ENCODE measurements around the gene EIF5.

EIF5 gene

DNA sequence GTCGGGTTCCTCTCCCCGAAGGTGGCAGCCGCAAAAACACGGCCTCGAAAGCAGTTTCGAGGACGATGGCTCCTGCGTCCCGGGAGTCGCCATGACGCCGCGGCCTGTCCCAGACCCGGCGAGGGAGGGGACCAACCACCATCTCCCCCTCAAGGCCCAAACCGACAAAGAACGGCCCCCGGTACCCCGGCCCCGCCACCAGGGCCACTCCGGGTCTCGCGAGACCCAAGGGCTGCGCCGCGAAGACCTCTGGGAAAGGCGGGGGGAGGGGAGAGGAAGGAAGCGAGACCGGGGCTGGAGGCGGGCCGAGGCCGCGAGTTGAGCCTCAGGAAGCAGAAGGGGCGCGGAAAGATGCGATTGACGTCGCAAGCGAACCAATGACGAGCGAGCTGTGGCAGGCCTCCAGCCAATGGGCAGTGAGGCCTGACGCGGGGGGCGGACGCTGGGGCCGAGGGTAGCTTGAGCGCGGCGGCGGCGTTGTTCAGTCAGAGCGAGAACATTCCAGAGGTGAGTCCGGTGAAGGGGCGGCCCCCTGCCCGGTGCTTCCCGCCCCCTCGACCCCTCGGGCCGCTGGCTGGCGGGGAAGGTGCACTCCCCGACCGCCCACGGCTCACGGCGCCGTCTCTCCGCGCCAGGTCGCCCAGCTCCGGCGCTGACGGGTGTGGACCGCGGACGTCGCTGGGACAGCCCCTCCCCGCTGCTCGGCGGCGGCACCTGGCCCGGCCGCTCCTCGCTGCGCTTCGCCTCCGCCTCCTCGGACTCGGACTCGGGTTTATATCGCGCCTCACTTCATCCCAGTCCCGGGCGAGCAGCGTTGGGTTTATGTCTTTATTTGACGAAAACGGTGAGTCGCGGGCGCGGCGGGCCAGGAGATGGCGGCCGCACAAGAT lies at the start of gene EIF5:
Gene EIF5 (plus strand): TSS at position 484 of the 890 bp plus-strand sequence. CDS start 1,624 bp downstream, outside the sequence.
- peak; percentile 95 to 98 for DNase-seq

DNA sequence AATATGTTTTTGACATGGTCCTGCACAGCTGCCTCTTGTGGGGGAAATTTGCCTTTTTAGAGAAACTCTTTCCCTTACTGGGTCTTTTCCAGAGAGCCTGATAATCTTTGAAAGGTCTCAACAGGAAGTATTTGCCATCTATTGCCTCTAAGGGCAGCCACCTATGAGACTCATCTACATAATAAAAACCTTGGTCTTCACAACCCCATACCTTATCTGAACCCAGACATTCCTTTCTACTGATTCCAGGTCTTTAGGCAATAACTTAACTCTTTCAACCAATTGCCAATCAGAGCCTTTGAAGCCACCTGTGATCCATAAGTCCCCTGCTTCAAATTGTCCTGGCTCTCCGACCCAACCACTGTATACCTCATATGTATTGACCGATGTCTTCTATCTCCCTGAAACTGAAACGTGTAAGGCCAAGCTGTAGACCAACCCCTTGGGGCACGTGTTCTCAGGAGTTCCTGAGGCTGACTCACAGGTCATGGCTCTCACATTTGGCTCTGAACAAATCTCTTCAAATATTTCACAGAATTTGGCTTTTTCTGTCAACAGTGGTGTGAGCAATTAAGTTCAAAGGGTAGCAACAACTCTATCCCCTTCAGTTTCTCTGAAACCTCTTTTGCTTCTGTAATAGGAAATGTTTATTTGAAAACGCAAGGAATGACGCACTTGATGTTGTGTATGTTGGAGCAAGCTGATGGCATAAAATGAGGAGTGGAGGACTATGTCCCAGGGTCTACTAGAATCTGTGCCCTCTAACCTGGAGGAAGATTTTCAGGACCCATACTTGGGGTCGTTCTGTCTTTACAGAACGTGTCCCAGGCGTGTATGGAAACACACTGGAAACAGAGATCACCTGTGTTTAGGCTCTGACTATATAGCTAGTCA lies 49.2 kb upstream of the EIF5 start:
- DNase-seq: no peak

DNA sequence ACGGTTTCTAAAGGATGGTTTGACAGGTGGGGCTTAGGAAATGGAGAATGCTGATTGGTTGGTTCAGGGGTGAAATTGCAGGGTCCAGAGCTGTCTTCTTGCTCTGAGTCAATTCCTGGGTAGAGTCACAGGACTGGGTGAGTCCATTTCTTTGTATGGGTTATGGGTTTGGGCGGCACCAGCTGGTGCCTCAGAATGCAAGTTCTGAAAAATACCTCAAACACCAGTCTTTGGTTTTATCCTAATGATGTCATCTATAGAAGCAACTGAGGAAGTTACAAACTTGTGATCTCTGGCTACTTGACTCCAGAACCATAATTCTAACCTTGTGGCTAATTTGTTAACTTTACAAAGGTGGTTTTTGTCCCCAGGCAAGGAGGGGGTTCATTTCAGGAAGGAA lies 47.6 kb upstream of the EIF5 start:
- DNase-seq: no peak

DNA sequence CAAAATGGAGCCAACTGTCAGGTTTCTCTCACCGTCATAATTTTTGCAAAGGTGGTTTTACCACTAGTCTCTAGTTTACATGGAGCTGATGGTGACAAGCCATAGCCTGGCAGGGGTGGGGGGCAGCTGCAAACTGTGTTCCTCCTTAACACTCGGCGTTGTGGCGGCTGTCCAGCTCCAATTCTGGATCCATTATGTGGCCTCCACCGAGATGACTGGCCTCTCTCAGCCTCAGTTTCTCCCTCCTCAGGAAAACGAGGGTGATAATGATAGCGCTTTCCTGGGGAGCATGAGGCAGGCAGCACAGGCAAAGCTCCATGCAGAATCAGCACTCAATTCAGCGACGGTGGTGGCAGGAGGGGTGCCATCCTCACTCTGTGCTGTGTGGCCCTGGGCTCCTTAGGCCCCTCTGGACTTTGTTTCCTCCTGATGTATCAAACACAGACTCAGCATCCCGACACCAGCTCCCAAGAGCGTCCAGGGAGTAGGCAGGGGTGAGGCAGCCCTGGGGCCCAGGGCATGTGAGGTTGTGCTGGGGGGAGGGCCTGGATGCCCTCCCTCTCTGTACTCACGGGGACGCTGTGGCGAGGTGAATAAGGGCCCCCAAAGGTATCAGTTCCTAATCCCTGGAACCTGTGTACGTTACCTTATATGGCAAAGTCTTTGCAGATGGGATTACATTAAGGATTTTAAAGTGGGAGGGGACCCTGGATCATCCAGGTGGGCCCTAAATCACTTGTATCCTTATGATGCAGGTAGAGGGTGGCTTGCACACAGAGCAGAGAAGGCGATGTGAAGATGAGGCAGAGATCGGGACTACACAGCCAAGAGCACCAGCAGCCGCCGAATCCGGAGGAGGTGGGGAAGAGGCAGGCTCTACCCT lies 46.8 kb upstream of the EIF5 start:
- no peak for DNase-seq

DNA sequence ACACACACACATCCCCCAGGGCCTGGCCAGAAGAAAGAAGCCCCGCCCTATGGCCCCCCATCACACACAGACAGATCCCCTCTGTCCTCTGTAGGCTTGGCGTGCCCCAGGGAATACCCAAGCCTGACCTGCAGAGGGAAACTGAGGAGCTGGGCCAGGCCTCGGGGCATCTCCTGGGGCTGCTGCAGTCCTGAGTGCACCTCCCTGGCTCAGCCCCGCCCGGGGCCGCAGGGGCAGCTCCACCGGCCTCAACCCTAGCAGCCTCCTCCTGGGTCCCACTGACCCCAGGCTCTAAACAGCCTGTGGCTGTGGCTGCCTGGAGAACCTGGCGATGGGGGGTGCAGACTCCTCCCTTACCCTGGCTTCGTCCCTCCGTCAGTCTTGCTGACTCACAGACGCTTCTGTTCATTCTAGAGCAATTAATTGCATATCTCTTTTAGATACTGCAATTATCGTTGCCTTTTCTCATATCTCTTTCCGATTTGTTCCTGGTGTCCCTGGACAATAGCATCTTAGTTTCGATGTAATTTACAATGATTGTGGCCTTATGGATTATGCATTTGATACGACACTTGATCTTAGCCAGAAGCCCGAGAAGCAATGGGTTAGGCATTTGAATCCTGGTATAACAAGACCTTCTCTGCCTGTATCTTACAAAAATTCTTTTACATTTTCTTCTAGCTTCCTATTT lies 45.8 kb upstream of the EIF5 start:
- no peak for DNase-seq

DNA sequence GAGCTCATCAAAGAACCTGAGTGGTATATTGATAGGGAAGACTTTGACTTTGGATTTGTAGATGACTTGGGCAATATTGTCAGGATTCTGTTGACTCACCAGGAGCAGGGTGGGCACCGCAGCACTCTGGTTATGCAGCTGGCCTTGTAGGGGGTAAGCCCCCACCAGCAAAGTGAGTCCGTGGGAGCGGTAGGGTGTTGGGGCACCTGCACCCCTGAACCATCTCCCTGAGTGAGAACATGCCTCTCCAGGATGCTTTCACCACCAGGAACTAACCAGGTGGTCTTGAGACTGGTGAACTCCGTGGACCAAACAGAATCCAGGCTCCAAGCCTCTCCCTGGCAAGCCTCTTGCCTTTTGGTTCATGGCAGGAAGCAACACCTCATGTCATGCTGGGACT lies 44.0 kb upstream of the EIF5 start:
- no peak for DNase-seq

DNA sequence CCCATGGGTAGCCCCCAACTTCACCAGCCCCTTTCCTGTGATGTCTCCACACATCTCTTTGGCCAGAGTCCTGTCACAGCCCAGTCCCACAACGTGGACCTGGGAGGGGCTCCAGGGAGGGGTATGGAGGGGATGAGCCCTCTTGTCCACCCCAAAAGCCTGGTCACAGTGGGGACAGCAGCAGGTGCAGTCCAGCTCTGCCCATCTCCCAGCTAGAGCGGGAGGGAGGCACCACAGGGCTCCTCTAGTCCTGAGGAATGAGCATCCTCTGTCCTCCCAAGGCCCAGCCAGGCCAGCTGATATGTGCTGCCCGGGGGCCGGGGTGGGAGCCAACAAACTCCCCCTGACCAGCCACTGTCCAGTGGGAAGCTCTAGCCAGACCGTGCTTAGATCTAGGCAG lies 43.5 kb upstream of the EIF5 start:
- no peak for DNase-seq

DNA sequence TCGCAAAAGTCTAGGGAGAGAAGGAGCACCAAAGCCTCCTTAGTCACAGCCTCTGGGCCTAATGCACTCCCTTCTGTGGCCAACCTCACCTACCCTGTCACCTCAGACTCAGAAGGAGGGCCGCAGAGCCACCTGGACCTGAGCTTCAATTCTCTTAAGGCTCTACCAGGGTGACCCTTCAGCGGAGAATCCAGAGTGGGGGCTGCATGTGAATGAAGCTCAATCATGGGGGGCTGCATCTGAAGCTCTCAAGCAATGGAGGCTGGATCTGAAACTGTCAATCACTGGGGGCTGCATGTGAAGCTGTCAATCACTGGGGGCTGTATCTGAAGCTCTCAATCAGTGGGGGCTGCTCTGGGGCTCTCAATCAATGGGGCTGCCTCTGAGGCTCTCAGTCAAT lies 43.1 kb upstream of the EIF5 start:
- DNase-seq: no peak

DNA sequence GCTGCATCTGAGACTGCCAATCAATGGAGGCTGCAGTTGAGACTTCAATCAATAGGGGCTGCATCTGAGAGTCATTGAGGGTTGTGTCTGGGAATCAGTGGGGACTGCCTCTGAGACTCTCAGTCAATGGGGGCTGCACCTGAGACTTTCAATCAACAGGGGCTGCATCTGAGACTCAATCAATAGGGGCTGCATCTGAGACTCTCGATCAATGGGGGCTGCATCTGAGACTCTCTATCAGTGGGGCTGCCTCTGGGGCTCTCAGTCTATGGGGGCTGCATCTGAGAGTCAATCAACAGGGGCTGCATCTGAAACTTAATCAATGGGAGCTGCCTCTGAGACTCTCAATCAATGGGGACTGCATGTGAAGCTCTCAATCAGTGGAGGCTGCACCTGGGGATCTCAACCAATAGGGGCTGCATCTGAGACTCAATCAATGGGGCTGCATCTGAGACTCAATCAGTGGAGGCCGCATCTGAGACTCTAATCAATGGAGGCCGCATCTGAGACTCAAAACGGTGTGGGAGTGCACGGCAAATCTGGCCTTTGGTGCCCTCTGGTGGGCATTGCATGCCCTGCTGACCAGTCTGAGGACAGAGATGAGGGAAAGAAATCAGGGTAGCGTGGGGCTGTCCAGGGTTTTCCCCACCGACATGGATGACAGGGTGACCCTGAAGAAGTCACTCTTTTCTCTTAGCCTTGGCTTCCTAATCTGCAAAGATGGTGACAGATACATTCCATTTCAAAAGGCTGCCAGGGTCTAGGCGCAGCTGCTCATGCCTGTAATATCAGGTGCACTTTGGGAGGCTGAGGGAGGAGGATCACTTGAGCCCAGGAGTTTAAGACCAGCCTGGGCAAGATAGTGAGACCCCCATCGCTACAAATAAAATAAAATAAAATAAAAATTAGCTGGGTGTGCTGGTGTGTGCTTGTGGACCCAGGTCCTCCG lies 41.3 kb upstream of the EIF5 start:
- DNase-seq: peak in 1 of 2 experiments; percentile 45

DNA sequence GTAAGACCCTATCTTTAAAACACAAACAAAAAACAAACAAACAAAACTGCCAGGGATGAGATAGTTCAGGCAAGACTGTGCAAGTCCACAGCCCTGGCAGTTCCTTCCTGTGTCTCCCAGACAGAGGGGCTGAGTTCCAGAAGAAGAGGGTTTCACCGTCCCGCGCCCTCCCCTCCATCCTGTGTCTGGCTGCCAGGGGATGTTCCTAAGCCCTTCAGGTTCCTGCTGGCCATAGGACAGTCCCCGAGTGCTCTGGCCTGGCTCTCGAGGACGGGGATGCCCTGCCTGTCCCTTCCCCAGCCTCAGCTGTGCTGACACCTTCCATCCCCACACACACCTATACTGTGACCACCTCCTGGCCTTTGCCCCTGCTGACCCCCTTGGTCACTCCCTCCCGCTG lies 40.6 kb upstream of the EIF5 start:
- DNase-seq: no peak

DNA sequence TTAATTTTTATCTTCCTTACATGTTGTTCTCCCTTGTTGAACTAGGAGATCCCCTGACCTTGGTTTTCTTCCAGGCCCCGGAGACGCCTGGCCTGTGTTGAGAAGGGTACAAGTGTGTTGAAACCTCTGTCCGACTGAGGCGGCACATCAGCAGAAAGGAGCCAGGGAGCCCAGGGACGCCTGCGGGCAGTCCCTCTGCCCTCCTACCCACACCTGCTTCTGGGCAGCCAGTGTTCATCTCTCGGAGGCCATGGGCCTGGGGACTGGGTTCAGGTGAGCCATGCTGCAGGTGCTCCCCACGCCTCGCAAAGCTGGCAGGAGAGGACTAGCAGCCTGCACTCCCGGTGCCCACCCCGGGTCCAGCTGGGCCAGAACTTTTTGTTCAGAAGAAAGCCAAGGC lies 39.9 kb upstream of the EIF5 start:
- DNase-seq: no peak

DNA sequence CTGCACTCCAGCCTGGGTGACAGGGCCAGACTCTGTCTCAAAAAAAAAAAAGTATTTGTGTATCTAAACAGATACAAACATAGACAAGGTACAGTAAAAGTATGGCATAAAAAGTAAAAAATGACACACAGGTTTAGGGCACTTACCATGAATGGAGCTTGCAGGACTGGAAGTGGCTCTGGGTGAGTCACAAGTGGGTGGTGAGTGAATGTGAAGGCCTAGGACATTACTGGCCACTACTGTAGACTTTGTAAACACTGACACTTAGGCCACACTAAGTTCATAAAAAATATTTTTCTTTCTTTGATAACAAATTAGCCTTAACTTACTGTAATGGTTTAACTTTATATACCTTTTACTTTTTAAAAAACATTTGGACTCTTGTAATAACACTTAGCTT lies 38.0 kb upstream of the EIF5 start:
- peak in 1 of 2 experiments; percentile 11 for DNase-seq

DNA sequence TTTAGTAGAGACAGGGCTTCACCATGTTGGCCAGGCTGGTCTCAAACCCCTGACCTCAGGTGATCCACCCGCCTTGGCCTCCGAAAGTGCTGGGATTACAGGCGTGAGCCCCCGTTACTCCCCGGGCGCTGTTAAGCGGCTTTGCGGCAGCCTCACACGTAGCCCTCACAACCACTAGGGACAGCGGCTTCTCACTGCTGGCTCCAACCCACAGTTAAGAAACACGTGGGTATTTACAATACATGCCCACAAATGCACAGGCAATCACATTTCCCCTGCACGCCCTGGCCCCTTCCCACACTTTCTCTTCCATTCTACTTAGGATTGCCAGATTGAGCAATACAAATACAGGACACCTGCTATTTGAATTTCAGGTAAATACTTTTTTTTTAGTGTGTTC lies 37.0 kb upstream of the EIF5 start:
- no peak for DNase-seq

DNA sequence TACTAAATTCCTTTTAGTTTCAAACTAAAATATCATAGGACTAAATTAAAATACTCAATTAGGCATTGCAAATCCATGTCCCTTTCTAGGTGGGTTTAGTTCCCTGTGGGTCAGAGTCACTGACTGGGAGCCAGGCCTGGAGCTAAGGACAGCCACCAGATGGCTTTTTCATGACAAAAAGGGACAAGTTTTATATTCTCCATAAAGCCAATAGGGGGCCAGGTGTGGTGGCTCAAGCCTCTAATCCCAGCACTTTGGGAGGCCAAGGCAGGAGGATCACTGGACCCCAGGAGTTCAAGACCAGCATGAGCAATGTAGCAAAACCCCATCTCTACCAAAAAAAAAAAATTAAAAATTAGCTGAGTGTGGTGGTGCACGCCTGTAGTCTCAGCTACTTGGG lies 35.4 kb upstream of the EIF5 start:
- no peak for DNase-seq

DNA sequence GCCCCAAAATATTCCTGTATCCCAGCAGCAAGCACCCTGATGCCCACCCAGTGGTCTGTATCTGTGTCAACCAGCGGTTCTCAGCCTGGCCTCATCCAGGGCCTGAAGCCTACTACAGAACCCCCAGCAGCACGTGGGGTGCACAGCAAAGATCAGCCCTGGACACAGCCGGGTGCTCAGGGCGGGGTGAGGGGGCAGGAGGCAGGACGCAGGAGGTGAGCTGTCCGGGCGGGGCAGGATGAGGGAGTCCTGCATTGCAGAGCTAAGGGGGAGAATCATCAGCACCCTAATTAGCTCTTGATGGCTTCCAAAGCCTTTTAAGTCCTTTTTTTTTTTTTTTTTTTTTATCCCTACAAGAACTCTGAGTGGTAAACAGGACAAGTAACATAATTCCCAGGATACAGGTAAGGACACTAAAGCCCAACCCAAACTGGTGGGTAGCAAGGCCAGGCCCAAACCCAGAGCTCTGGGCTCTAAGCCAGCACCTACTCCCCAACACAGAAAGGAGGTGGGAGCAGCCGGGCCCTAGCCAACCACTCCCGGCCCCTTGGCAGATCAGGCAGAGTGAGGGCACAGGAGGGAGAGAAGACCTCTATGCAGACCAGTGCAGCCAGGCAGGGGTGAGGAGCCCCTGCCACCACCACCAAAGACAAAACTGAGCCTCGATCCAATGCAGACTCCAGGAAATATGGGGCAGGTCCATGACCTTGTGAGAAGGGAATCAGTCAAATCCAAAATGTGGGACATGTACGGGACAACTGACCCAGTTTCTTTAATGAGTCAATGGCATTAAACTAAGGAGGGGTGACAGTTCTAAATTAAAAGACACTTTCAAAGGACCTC lies 32.3 kb upstream of the EIF5 start:
- DNase-seq: no peak

DNA sequence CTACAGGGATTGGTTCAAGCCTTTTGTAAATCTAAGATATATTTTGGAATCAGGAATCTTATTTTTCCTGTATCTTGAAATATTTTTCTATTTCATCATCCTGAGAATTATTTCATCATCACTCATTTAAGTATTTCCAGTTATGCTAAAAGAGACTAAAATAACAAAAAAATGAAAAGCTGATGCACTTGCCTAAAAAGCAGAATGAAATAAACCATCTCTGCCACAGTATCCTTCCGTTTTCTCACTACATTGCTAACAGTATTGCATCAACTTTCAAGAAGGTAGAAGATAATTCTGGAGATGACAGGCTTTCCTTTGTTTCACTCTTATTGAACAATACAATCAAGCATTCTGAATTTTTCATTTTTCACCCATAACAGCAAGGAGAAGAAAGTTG lies 31.1 kb upstream of the EIF5 start:
- no peak for DNase-seq

DNA sequence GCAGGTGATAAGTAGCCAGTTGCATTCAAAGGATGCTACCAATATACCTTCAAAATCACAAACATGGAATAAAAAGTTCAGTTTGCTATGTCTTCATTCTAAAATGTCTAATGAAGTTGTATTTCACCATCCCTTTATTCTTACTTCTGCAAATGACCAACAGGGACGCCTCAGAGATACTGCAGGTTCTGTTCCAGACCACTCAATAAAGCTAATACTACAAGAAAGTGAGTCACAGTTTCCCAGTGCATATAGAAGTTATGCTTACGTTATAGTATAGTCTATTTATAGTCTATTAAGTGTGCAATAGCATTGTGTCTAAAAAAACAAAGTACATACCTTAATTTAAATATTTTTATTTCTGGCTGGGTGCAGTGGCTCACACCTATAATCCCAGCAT lies 29.3 kb upstream of the EIF5 start:
- DNase-seq: no peak

DNA sequence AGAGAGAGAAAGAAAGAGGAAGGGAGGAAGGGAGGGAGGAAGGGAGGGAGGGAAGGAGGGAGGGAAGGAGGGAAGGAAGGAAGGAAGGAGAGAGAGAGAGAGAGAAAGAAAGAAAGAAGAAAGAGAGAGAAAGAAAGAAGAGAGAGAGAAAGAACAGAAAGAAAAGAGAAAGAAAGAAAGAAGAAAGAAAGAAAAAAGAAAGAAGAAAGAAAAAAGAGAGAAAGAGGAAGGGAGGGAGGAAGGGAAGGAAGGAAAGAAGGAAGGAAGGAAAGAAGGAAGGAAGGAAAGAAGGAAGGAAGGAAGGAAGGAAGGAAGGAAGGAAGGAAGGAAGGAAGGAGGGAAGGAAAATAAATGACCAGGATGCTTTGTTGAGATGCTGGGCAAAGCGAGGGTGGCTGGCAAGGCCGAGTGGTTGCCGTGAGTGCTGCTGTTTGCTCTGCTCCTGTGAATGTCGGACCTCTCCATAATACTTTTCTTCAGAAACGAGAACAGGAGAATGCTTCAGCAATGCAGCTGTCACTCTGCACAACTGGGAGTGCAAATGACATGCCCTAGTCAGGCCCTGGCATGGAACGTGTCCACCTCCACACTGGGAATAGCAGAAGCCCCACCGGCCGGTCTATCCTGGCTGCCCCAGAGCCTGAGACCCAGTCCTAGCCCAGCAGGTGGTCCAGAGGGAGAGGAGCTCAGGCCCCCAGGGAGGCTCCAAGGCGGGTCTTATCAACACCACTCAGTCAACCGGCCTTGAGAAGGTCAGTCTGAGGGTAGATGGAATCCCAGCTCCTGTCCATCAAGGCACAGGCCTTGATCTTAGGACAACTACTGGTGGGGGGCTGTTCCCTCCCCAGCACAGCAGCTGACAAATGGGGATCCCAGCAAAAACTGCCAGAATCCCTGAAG lies 25.1 kb upstream of the EIF5 start:
- no peak for DNase-seq

DNA sequence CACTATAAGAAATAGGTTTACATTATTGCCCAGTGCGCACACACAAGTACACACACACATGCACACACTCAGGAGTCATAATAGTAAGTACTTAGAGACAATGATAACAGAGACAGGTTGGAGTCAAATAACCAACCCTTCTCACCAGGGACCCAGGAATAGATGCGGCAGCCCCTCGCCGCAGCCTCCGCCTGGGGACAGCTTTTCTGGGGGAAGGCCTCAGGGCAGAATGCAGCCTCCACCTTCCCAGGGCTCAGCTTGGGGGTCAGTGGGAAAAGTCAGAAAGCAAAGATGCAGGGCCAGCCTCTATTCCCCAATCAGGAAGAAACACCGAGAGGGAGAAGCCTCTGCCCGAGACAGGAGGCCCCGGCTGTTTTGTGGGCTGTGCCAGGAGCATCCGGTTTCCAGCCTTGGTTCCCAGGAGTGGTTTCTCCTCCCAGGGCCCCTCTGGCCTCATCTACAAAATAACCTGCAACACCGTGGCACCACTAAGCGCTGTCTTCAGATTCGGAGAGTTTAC lies 23.4 kb upstream of the EIF5 start:
- DNase-seq: no peak
